IPS DF 6.9 (cell line): ENCODE measurements around the gene PHOX2A.

ENCODE experiments used
- DNase-seq: peaks from one replicate; pipeline ENCODE4 v3.0.0-alpha.2; 2013; ENCODE audit warnings: low read depth, low spot score
- H3K27ac ChIP-seq: one replicate; pipeline ENCODE4 v1.5.1; 2013; ENCODE audit warnings: low read length, control low read depth
- H3K27me3 ChIP-seq: 2 replicates; pipeline ENCODE4 v1.6.1; 2013; ENCODE audit warnings: mild to moderate bottlenecking, low read length; ENCODE audit not compliant: control insufficient read depth, insufficient read depth
- H3K36me3 ChIP-seq: 2 replicates; pipeline ENCODE4 v1.6.1; 2013; ENCODE audit warnings: low read length; ENCODE audit not compliant: control insufficient read depth, insufficient read depth
- H3K4me1 ChIP-seq: 2 replicates; pipeline ENCODE4 v1.6.1; 2013; ENCODE audit warnings: low read length; ENCODE audit not compliant: control insufficient read depth, insufficient read depth
- H3K4me3 ChIP-seq: 2 replicates; pipeline ENCODE4 v1.5.1; 2013; ENCODE audit warnings: mild to moderate bottlenecking, low read length
- H3K9me3 ChIP-seq: 2 replicates; pipeline ENCODE4 v1.6.1; 2013; ENCODE audit warnings: low read length, inconsistent platforms; ENCODE audit not compliant: control insufficient read depth, insufficient read depth
- WGBS: extraction: QIAGEN DNeasy Blood & Tissue Kit; methylation state at CpG from one replicate; pipeline ENCODE4 v1.1.7; 2013; ENCODE audit warnings: mixed read lengths, missing lambda C conversion rate; ENCODE audit not compliant: insufficient read length, insufficient coverage; 5-methylcytosine and 5-hydroxymethylcytosine counted together

Gene PHOX2A

GRCh38 chr11:72250661-72251464, 6.9 kb upstream of the PHOX2A start:
- no peaks in the 10 kb centered on the region for H3K9me3 ChIP-seq
- no peak overlapping the region for H3K27ac ChIP-seq
- DNase-seq, result no peak
- no peak overlapping the region for H3K4me3 ChIP-seq
- H3K36me3 ChIP-seq, result no peaks in the 10 kb centered on the region
- WGBS, result no CpG with 5 or more reads among the region's 24 CpGs
- peaks cover 19% of the 10 kb centered on the region for H3K27me3 ChIP-seq
- H3K4me1 ChIP-seq, result no peaks in the 10 kb centered on the region

- no CpG with 5 or more reads among the region's 5 CpGs for WGBS
These were observed 6.0 kb upstream of the PHOX2A start for GRCh38 chr11:72249961-72250360.

GRCh38 chr11:72247584-72247983, 3.6 kb upstream of the PHOX2A start:
- no peaks in the 10 kb centered on the region for H3K9me3 ChIP-seq
- H3K4me3 ChIP-seq, result no peak overlapping the region
- no peak for DNase-seq
- H3K27me3 ChIP-seq, result peaks cover 45% of the 10 kb centered on the region
- WGBS, result no CpG with 5 or more reads among the region's 2 CpGs
- no peak overlapping the region for H3K27ac ChIP-seq
- no peaks in the 10 kb centered on the region for H3K36me3 ChIP-seq
- no peaks in the 10 kb centered on the region for H3K4me1 ChIP-seq

More at GRCh38 chr11:72249961-72250360, 6.0 kb upstream of the PHOX2A start:
- Histone ChIP-seq H3K4me3 (no peak overlapping the region), H3K27ac (no peak overlapping the region), H3K9me3 (no peaks in the 10 kb centered on the region), H3K36me3 (no peaks in the 10 kb centered on the region), H3K27me3 (peaks cover 28% of the 10 kb centered on the region), H3K4me1 (no peaks in the 10 kb centered on the region)
- DNase-seq, result no peak

GRCh38 chr11:72245263-72245816, 1.4 kb upstream of the PHOX2A start:
- no peak for DNase-seq
- H3K27me3 ChIP-seq, result peaks cover 66% of the 10 kb centered on the region

GRCh38 chr11:72244361-72245262, 636 bp upstream of the PHOX2A start:
- peak overlapping the region; percentile 44; the same call in 1 of the 2 replicates for H3K4me3 ChIP-seq
- peaks cover 71% of the 10 kb centered on the region for H3K27me3 ChIP-seq
- no peaks in the 10 kb centered on the region for H3K36me3 ChIP-seq
- WGBS, result no CpG with 5 or more reads among the region's 46 CpGs
- no peak overlapping the region for H3K27ac ChIP-seq
- 0 out of 2 replicates have a peak, but pooled peaks cover 5% of the 10 kb centered on the region for H3K4me1 ChIP-seq
- H3K9me3 ChIP-seq, result no peaks in the 10 kb centered on the region
- no peak for DNase-seq

More at GRCh38 chr11:72245263-72245816, 1.4 kb upstream of the PHOX2A start:
- Histone ChIP-seq H3K36me3 (no peaks in the 10 kb centered on the region), H3K4me1 (0 out of 2 replicates have a peak, but pooled peaks cover 3% of the 10 kb centered on the region), H3K27ac (no peak overlapping the region), H3K9me3 (no peaks in the 10 kb centered on the region), H3K4me3 (peak overlapping the region; percentile 44; the same call in 1 of the 2 replicates)
- no CpG with 5 or more reads among the region's 19 CpGs for whole genome bisulfite sequencing

- Histone ChIP-seq H3K27ac (no peak overlapping the region), H3K4me3 (peak overlapping the region; percentile 44; the same call in 1 of the 2 replicates), H3K27me3 (peaks cover 75% of the 10 kb centered on the region), H3K9me3 (no peaks in the 10 kb centered on the region), H3K36me3 (no peaks in the 10 kb centered on the region), H3K4me1 (peaks cover 7% of the 10 kb centered on the region)
- DNase-seq, result no peak
- WGBS, result no CpG with 5 or more reads among the region's 58 CpGs
These were observed 560 bp downstream of the PHOX2A start for GRCh38 chr11:72243173-72244059.

GRCh38 chr11:72242141-72242540, 1.8 kb downstream of the PHOX2A start:
- whole genome bisulfite sequencing, result 100% methylated on average over 2 of the region's 2 CpGs
- DNase-seq, result no peak
- Histone ChIP-seq H3K4me1 (peaks cover 15% of the 10 kb centered on the region), H3K9me3 (no peaks in the 10 kb centered on the region), H3K4me3 (no peak overlapping the region), H3K27me3 (peaks cover 68% of the 10 kb centered on the region), H3K36me3 (no peaks in the 10 kb centered on the region), H3K27ac (no peak overlapping the region)

- Histone ChIP-seq H3K36me3 (no peaks in the 10 kb centered on the region), H3K27me3 (peaks cover 60% of the 10 kb centered on the region), H3K9me3 (no peaks in the 10 kb centered on the region), H3K4me3 (no peak overlapping the region), H3K4me1 (peaks cover 15% of the 10 kb centered on the region), H3K27ac (no peak overlapping the region)
- DNase-seq, result no peak
- no CpG with 5 or more reads among the region's 20 CpGs for WGBS
These were observed 2.6 kb downstream of the PHOX2A start for GRCh38 chr11:72241291-72241781.

- peaks cover 15% of the 10 kb centered on the region for H3K4me1 ChIP-seq
- no peak overlapping the region for H3K4me3 ChIP-seq
- peaks cover 54% of the 10 kb centered on the region for H3K27me3 ChIP-seq
- H3K9me3 ChIP-seq, result no peaks in the 10 kb centered on the region
- no peak overlapping the region for H3K27ac ChIP-seq
- DNase-seq, result no peak
- H3K36me3 ChIP-seq, result peaks cover under 1% of the 10 kb centered on the region; the same call in 1 of the 2 replicates
- WGBS, result no CpG with 5 or more reads among the region's 44 CpGs
These were observed 3.3 kb downstream of the PHOX2A start for GRCh38 chr11:72240461-72241290.
